Measurements from ENCODE around the gene ATAD5.
"Not testable (repeated sequence)": the region's sequence is repeated elsewhere in the genome, so short reads cannot be mapped to it uniquely, and the experiment has no call there.

The ATAD5 gene

GRCh38 chr17:30824356-30825145 lies 7.2 kb upstream of the ATAD5 start, which contains the start of gene CRLF3:
Gene CRLF3 (minus strand): TSS chr17:30824692. CDS start chr17:30824651, 41 bp downstream.
- DNase-seq: peak; percentile 91

GRCh38 chr17:30827082-30827481 lies 4.7 kb upstream of the ATAD5 start:
- no peak for DNase-seq

GRCh38 chr17:30829022-30829421 lies 2.7 kb upstream of the ATAD5 start:
- no peak for DNase-seq

- no peak for DNase-seq
Observed at GRCh38 chr17:30831257-30831656, 509 bp upstream of the ATAD5 start.

- no peak for DNase-seq
Observed at GRCh38 chr17:30832438-30833124, 815 bp downstream of the ATAD5 start.

GRCh38 chr17:30838202-30838807 lies 6.5 kb downstream of the ATAD5 start:
- DNase-seq: no peak

- no peak for DNase-seq
Observed at GRCh38 chr17:30840771-30841170, 9.0 kb downstream of the ATAD5 start.

GRCh38 chr17:30848021-30848420 lies 16.3 kb downstream of the ATAD5 start:
- DNase-seq: no peak

GRCh38 chr17:30854146-30854545 lies 22.4 kb downstream of the ATAD5 start:
- DNase-seq: no peak

- DNase-seq: no peak
Observed at GRCh38 chr17:30858556-30859250, 26.9 kb downstream of the ATAD5 start.

GRCh38 chr17:30864636-30865035 lies 32.9 kb downstream of the ATAD5 start:
- no peak for DNase-seq

- no peak for DNase-seq
Observed at GRCh38 chr17:30869005-30869404, 37.2 kb downstream of the ATAD5 start.

GRCh38 chr17:30886187-30886586 lies 54.4 kb downstream of the ATAD5 start:
- no peak for DNase-seq

- DNase-seq: no peak
Observed at GRCh38 chr17:30894236-30894635, 62.5 kb downstream of the ATAD5 start.

GRCh38 chr17:30897311-30897710 lies 65.5 kb downstream of the ATAD5 start:
- no peak for DNase-seq

- no peak for DNase-seq
Observed at GRCh38 chr17:30905742-30906100, 74.0 kb downstream of the ATAD5 start.

GRCh38 chr17:30906101-30906911 lies 74.5 kb downstream of the ATAD5 start, which contains the start of gene TEFM:
Gene TEFM (minus strand): TSS chr17:30906238. CDS start chr17:30906198, 40 bp downstream.
- peak; percentile 88 for DNase-seq

- no peak for DNase-seq
Observed at GRCh38 chr17:30908717-30909420, 77.1 kb downstream of the ATAD5 start.

- DNase-seq: not testable (repeated sequence)
Observed at GRCh38 chr17:30910151-30910550, 78.4 kb downstream of the ATAD5 start.

GRCh38 chr17:30913955-30914354 lies 82.2 kb downstream of the ATAD5 start:
- no peak for DNase-seq

- DNase-seq: no peak
Observed at GRCh38 chr17:30915833-30916611, 84.3 kb downstream of the ATAD5 start.

Measured in midbrain (tissue), 1 donor.